OCI-LY1 (cell line): Measurements from ENCODE around the gene EIF3C.
"Not testable (repeated sequence)": the region's sequence is repeated elsewhere in the genome, so short reads cannot be mapped to it uniquely, and the experiment has no call there.

Source experiments
- H2AFZ ChIP-seq: fragments of 200-600 bp; sonication (generic), shearing (Covaris generic); 2 replicates; pipeline ENCODE4 v1.6.0; 2014; ENCODE audit warnings: antibody characterized with exemption, mild to moderate bottlenecking, low read length
- H3F3A ChIP-seq: fragments of 200-600 bp; sonication (generic), shearing (Covaris generic); 2 replicates; pipeline ENCODE4 v1.6.0; 2014; ENCODE audit warnings: mild to moderate bottlenecking, antibody characterized with exemption, low read length, moderate library complexity; ENCODE audit not compliant: insufficient read depth
- H3K27ac ChIP-seq: fragments of 200-600 bp; sonication (generic); 2 replicates; pipeline ENCODE4 v1.5.1; 2014; ENCODE audit warnings: low read length, mixed run types, mild to moderate bottlenecking, low read depth; ENCODE audit not compliant: poor library complexity, severe bottlenecking
- H3K27me3 ChIP-seq: fragments of 200-600 bp; sonication (generic); 2 replicates; pipeline ENCODE4 v1.6.0; 2014; ENCODE audit warnings: antibody characterized with exemption, mild to moderate bottlenecking, low read length, moderate library complexity; ENCODE audit not compliant: insufficient read depth
- H3K36me3 ChIP-seq: fragments of 200-600 bp; sonication (generic); 2 replicates; pipeline ENCODE4 v1.6.1; 2014; ENCODE audit warnings: mild to moderate bottlenecking, antibody characterized with exemption, low read length, moderate library complexity, mixed read lengths; ENCODE audit not compliant: insufficient read depth
- H3K4me1 ChIP-seq: fragments of 200-600 bp; sonication (generic); 2 replicates; pipeline ENCODE4 v1.5.1; 2014; ENCODE audit warnings: mild to moderate bottlenecking, low read length, moderate library complexity; ENCODE audit not compliant: insufficient read depth, severe bottlenecking
- H3K4me2 ChIP-seq: fragments of 200-600 bp; sonication (generic), shearing (Covaris generic); 2 replicates; pipeline ENCODE4 v1.6.1; 2014; ENCODE audit warnings: low read length
- H3K4me3 ChIP-seq: fragments of 200-600 bp; sonication (generic); 2 replicates; pipeline ENCODE4 v1.5.1; 2014; ENCODE audit warnings: low read length, low read depth, mild to moderate bottlenecking, mixed read lengths; ENCODE audit not compliant: poor library complexity, severe bottlenecking
- H3K79me2 ChIP-seq: fragments of 200-600 bp; shearing (Covaris generic); 2 replicates; pipeline ENCODE4 v1.6.1; 2016; ENCODE audit warnings: mixed run types, low read length, mixed read lengths; ENCODE audit not compliant: insufficient read depth
- H3K9ac ChIP-seq: fragments of 200-600 bp; sonication (generic), shearing (Covaris generic); 2 replicates; pipeline ENCODE4 v1.6.1; 2014; ENCODE audit warnings: mild to moderate bottlenecking, low read length, mixed read lengths
- H3K9me2 ChIP-seq: fragments of 200-600 bp; sonication (generic), shearing (Covaris generic); 2 replicates; pipeline ENCODE4 v1.6.1; 2014; ENCODE audit warnings: low read depth, mild to moderate bottlenecking, low read length, mixed read lengths
- H3K9me3 ChIP-seq: fragments of 200-600 bp; shearing (Covaris generic); 2 replicates; pipeline ENCODE4 v1.6.1; 2014; ENCODE audit warnings: low read length, mixed read lengths
- H4K20me1 ChIP-seq: fragments of 200-600 bp; sonication (generic), shearing (Covaris generic); 2 replicates; pipeline ENCODE4 v1.6.0; 2016; ENCODE audit warnings: mild to moderate bottlenecking, low read length; ENCODE audit not compliant: insufficient read depth

Gene EIF3C

DNA sequence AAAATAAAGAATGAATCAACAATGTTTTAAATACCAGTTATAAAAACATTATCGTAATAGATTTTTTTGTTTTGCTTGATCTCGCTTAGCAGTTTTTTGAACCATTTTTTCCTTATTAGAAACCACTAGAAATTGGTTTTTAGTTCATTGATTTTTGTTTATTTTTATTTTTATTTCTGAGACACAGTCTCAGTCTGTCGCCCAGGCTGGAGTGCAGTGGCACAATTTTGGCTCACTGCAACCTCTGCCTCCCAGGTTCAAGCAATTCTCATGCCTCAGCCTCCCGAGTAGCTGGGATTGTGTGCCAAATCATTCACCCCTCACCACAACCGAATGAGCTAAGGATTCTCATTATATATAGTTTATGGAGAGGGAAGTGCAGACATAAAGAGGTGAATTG is 40.2 kb downstream of the EIF3C start, which contains the start of gene NPIPB9:
Gene NPIPB9, plus strand, starts transcription at position 301 of the 400 bp plus-strand sequence.
- not testable (repeated sequence) for H3K27ac ChIP-seq, H4K20me1 ChIP-seq, H3K9me2 ChIP-seq, H3K9me3 ChIP-seq, H2AFZ ChIP-seq, H3K36me3 ChIP-seq, H3K4me2 ChIP-seq, H3K4me1 ChIP-seq, H3K79me2 ChIP-seq, H3K9ac ChIP-seq, H3K27me3 ChIP-seq, H3F3A ChIP-seq, H3K4me3 ChIP-seq

DNA sequence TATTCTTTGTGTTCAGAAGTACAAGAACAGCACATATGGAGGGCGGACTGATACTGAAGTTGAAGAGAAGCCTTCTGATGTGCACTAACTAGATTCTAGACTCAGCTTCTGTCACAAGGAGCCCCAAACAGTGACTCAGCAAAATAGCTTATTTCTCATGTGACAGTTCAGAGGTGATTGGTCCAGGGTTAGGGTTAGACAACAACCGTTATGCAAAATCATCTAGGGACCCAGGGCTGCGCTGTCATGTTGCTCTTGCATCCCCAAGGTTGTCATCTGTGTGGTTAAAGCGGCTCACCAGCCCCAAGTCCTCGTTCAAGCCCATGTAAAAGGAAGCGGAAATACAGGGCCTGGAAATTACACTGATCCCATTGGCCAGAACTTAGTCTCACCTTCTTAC is 70.4 kb downstream of the EIF3C start:
- not testable (repeated sequence) for H3K4me3 ChIP-seq, H3K27ac ChIP-seq, H3K9ac ChIP-seq, H3K4me1 ChIP-seq, H3K36me3 ChIP-seq, H3K79me2 ChIP-seq, H3K9me2 ChIP-seq, H4K20me1 ChIP-seq, H3F3A ChIP-seq, H3K9me3 ChIP-seq, H3K27me3 ChIP-seq, H3K4me2 ChIP-seq, H2AFZ ChIP-seq

DNA sequence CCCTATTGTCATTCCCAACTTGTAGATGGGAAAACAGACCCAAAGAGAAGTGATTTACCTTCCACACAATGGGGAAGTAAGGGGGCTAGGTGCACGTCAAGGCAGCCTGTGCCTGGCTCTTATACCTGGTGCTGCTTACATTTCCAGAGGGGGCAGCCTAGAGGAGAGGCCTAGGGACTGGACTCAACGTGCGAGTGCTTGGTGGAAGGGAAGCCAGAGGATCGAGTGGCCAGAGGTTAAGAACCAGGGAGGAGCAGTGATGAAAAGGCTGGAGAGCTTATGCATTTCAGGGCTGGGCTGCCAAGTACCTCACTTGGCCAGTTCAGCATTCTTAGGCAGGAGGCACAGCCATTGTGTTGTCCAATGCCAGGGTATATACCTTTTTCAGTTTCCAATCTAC is 71.1 kb downstream of the EIF3C start:
- not testable (repeated sequence) for H3K9me2 ChIP-seq, H3K79me2 ChIP-seq, H2AFZ ChIP-seq, H3K27ac ChIP-seq, H3K9ac ChIP-seq, H3K4me3 ChIP-seq, H3K4me2 ChIP-seq, H3F3A ChIP-seq, H3K9me3 ChIP-seq, H4K20me1 ChIP-seq, H3K27me3 ChIP-seq, H3K36me3 ChIP-seq, H3K4me1 ChIP-seq
